ENCODE results near the gene PLCG2. TPM values are rescaled to one million over a fixed set of nuclear protein-coding genes. Genes with fewer than 3 reads are reported as not detected.

The PLCG2 gene
- polyA plus RNA-seq, 1 experiment: 0.22 TPM

- CTCF ChIA-PET: interaction anchor here (0.9 kb wide), 1 partner anchor 12 kb away, joined by 3 read pairs; no protein-coding TSS in a partner anchor
- Histone ChIP-seq H3K4me3 (ENCODE audit: low read depth, low read length) (no peak overlapping the region), H3K36me3 (ENCODE audit: control insufficient read depth, insufficient read depth, low read length) (no peaks in the 10 kb centered on the region), H3K27me3 (ENCODE audit: control insufficient read depth, insufficient read depth, low read length) (peaks cover 2% of the 10 kb centered on the region)
- no peak for TF ChIP-seq CTCF (IDR thresholded peaks at IDR 0.05; ENCODE audit: insufficient read depth, low read depth, low read length)
- POLR2A ChIA-PET: no interaction called here
- DNase-seq (ENCODE audit: low read depth): no peak
Observed at GRCh38 chr16:81848306-81848853, 69.3 kb downstream of the PLCG2 start.

- H3K36me3 ChIP-seq (ENCODE audit: control insufficient read depth, insufficient read depth, low read length): no peaks in the 10 kb centered on the region
- H3K4me3 ChIP-seq (ENCODE audit: low read depth, low read length): no peak overlapping the region
- POLR2A ChIA-PET: no interaction called here
- DNase-seq (ENCODE audit: low read depth): no peak
- peaks cover 2% of the 10 kb centered on the region for H3K27me3 ChIP-seq (ENCODE audit: control insufficient read depth, insufficient read depth, low read length)
- no peak for TF ChIP-seq CTCF (IDR thresholded peaks at IDR 0.05; ENCODE audit: insufficient read depth, low read depth, low read length)
- CTCF ChIA-PET: interaction anchor here (0.8 kb wide), 1 partner anchor 19 kb away, joined by 3 read pairs; no protein-coding TSS in a partner anchor
Observed at GRCh38 chr16:81850197-81850944, 71.3 kb downstream of the PLCG2 start.

- ChIA-PET POLR2A (no interaction called here), CTCF (no interaction called here)
- Histone ChIP-seq H3K27me3 (ENCODE audit: control insufficient read depth, insufficient read depth, low read length) (peaks cover 2% of the 10 kb centered on the region), H3K36me3 (ENCODE audit: control insufficient read depth, insufficient read depth, low read length) (no peaks in the 10 kb centered on the region), H3K4me3 (ENCODE audit: low read depth, low read length) (no peak overlapping the region)
- no peak for DNase-seq (ENCODE audit: low read depth)
- no peak for TF ChIP-seq CTCF (IDR thresholded peaks at IDR 0.05; ENCODE audit: insufficient read depth, low read depth, low read length)
Observed at GRCh38 chr16:81852347-81852746, 73.3 kb downstream of the PLCG2 start.

GRCh38 chr16:81855552-81856153, 76.6 kb downstream of the PLCG2 start:
- TF ChIP-seq CTCF (IDR thresholded peaks at IDR 0.05; ENCODE audit: insufficient read depth, low read depth, low read length): no peak
- Histone ChIP-seq H3K4me3 (ENCODE audit: low read depth, low read length) (no peak overlapping the region), H3K36me3 (ENCODE audit: control insufficient read depth, insufficient read depth, low read length) (no peaks in the 10 kb centered on the region), H3K27me3 (ENCODE audit: control insufficient read depth, insufficient read depth, low read length) (no peaks in the 10 kb centered on the region; the same call in 1 of the 2 replicates)
- CTCF ChIA-PET: interaction anchor here (1.5 kb wide), 1 partner anchor 18 kb away, joined by 5 read pairs; no protein-coding TSS in a partner anchor
- no peak for DNase-seq (ENCODE audit: low read depth)
- POLR2A ChIA-PET: no interaction called here
